Measurements from ENCODE around the gene ARHGEF26.

The ARHGEF26 gene

DNA sequence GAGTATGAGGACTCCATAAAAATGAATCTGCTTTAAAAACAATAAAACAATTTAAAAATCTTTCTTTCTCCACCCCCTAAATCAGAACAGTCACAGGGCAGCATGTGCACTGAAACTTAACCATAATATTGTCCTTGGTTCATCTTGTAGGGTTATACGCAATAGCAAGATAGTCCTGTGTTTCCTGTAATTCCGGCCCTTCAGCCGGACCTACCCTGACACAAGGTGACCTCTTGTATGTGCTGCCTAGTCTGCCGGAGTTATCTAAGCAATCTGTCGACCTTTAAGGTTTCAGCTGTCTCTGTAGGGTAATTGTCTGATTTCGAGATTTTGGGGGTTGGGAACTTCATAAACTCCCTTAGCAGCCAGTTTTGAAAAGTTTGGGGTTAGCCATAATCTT is 103.2 kb downstream of the ARHGEF26 start:
- DNase-seq (ENCODE audit: insufficient read length, low spot score) (no peak), FAIRE-seq (no peak)
- TF ChIP-seq POLR2A (IDR thresholded peaks at IDR 0.05; ENCODE audit: low read depth, low read length), result no peak

DNA sequence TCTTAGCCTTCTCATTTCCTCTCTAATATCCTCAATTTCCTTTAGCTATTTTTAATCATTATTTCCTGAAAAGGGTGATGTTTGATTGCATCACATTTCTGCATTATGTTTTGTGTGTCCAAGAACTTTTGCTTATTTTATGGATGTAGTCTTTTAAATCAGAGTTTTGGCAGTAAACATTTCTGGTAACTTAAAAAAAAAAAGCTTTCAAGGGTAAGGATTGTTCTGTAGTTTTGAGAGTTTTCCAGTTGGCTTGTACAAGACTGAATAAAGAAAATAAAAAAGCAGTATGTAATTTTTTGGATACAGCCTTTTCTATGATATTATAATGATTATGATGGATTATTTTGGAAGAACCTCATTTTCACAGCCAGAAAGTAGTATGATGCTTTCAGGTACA is 103.7 kb downstream of the ARHGEF26 start:
- TF ChIP-seq POLR2A (IDR thresholded peaks at IDR 0.05; ENCODE audit: low read depth, low read length), result no peak
- FAIRE-seq, result no peak
- no peak for DNase-seq (ENCODE audit: insufficient read length, low spot score)

DNA sequence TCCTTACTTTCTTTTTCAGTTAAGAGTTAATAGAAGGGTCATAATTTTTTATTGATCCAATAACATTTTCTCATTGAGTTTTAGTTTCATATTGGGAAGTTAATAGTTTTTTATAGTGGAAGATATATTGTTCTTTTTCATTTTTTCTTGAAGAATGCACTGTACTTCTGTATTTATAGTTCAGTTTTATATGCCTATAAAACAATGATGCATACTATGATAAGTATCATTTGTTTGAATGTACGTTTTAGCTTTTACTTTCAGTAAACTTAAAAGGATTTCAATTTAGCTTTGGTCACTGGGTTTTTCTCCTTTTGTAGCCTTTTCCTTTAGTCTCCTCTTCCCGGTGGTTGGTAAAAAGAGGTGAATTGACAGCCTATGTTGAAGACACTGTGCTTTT is 104.3 kb downstream of the ARHGEF26 start:
- no peak for FAIRE-seq
- DNase-seq (ENCODE audit: insufficient read length, low spot score), result no peak
- no peak for TF ChIP-seq POLR2A (IDR thresholded peaks at IDR 0.05; ENCODE audit: low read depth, low read length)

DNA sequence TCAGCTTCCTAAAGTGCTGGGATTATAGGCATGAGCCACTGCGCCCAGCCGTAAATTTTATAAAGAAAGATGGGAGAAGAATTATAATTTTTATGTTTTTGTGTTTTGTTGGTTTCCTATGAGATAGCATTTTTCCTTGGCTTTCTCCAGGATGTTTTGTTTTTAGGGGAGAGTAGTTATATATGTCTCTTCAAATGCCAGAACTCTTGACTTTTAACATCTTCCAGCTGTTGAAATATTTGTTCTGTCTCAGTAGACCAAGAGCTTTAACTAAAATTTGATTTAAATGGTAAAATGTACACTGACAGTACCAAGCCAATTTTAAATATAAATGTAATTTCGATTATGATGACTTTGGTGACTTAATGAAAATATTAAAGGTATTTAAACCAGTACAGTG is 106.3 kb downstream of the ARHGEF26 start:
- FAIRE-seq, result no peak
- TF ChIP-seq POLR2A (IDR thresholded peaks at IDR 0.05; ENCODE audit: low read depth, low read length), result no peak

DNA sequence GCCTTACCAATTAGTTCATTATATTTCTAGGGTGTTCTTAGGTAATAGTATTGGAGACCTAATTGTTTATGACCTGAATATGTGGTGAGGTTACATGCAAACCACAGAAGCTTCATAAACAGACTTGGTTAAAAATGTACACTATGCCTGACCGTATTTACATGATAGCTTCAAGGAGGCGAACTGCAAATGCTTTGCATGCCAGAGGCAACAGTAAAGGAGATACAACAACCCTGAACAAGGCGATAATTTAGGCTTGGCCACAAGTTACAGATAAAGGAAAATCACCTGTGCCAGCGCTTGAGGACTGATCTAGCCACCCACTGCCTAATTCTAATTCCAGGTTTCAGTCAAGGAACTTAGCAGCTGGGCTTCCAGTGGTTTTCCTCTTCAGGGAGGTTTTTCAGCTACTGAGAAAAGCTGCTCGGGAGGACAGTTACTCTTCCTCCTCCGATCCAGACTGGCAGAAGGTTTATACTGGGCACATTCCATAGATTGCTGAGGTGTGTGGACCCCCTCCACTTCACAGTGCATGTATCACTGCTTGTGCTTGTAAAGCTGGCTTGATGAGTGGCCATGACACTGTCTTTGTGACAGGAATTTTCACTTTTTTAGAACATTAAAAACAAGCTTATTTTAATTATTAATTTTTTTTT is 107.5 kb downstream of the ARHGEF26 start:
- no peak for FAIRE-seq
- no peak for DNase-seq (ENCODE audit: insufficient read length, low spot score)
- TF ChIP-seq POLR2A (IDR thresholded peaks at IDR 0.05; ENCODE audit: low read depth, low read length), result no peak

More for the DNA sequence above, 106.3 kb downstream of the ARHGEF26 start:
- no peak for DNase-seq (ENCODE audit: insufficient read length, low spot score)

DNA sequence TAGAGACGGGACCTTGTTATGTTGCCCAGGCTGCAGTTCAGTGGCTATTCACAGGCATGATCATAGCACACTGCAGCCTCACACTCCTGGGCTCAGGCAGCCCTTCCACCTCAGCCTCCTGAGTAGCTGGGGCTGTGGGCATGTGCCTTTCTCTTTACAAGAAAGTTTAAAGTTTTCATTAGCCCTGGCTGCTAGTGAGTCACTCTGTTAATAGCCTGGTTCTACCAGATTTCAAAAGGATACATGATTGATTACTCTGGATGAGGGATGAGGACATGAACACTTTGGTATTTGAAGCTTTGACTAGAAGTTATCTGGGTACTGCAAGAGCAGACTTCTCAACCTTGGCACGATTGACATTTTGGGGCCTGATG is 108.0 kb downstream of the ARHGEF26 start:
- FAIRE-seq (no peak), DNase-seq (ENCODE audit: insufficient read length, low spot score) (no peak)
- no peak for TF ChIP-seq POLR2A (IDR thresholded peaks at IDR 0.05; ENCODE audit: low read depth, low read length)

DNA sequence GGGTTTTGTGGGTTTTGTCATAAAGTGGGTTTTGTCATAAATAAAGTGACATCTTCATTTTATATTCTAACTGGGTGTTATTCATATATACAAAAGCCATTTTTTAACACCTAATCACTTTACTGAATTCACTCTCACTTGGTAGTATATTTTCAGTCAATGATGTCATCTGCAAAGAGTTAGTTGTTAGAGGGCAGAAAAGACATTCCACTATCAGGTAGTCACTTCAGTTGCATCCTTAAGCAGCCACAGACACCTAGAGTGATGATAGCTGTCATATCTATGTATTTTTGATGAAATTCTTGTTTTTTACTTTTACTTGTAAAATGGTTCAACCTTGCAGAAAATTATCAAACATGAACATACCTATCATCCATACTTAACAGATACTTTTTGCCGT is 114.1 kb downstream of the ARHGEF26 start:
- DNase-seq (ENCODE audit: insufficient read length, low spot score), result no peak
- FAIRE-seq, result no peak
- TF ChIP-seq POLR2A (IDR thresholded peaks at IDR 0.05; ENCODE audit: low read depth, low read length), result no peak

DNA sequence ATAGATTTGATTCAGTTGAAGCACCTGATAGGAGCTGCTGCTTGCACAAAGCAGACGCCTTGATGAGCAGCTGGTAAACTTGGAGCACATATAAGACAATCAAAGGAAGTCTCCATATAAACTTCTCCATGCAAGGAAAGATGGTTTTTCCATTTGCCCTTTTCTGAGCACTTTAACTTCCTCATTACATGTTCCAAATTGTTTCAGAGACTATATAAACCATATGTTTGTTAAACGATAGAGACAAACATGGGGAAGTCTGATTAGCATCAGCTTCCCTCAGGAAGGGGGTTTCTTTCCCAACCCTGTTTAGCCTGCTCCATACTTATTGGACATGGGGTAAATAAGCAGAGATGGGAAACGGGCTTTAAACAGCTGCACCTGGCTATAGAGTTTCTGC is 115.1 kb downstream of the ARHGEF26 start:
- no peak for TF ChIP-seq POLR2A (IDR thresholded peaks at IDR 0.05; ENCODE audit: low read depth, low read length)
- DNase-seq (ENCODE audit: insufficient read length, low spot score) (no peak), FAIRE-seq (no peak)

DNA sequence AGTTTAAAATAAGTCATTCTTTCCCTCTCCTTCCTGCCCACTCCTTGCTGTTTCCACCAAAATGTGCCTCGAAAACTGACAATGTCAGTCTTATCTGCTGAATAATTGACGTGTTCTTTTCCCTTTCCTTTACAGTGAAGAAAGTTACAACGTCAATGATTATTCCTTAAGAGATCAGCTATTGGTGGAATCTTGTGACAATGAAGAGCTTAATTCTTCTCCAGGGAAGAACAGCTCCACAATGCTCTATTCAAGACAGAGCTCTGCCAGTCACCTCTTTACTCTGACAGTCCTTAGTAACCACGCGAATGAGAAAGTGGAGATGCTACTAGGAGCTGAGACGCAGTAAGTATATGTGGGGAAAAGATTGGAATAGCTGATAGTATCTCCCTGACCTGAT is 119.0 kb downstream of the ARHGEF26 start:
- no peak for FAIRE-seq

DNA sequence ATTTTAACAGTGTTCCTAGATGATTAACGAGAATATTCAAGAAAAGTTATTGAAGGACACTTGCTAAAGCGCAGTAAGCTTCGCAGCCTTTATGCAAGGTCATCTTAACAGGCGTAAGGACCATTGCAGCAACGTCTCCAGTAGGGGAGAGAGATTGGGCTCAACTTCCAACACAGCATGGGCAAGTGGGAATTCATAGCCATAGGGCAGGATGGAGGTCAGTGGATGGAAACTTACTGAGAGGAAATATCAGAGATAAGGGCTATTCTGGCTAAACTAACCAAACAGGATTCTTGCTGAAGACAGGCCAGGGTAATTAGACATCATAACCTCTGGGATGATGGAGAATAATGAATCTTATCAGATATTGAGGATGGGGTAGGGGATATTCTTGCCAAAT is 120.3 kb downstream of the ARHGEF26 start:
- DNase-seq (ENCODE audit: insufficient read length, low spot score) (no peak), FAIRE-seq (no peak)

More for the DNA sequence above, 119.0 kb downstream of the ARHGEF26 start:
- TF ChIP-seq POLR2A (IDR thresholded peaks at IDR 0.05; ENCODE audit: low read depth, low read length), result no peak
- no peak for DNase-seq (ENCODE audit: insufficient read length, low spot score)

DNA sequence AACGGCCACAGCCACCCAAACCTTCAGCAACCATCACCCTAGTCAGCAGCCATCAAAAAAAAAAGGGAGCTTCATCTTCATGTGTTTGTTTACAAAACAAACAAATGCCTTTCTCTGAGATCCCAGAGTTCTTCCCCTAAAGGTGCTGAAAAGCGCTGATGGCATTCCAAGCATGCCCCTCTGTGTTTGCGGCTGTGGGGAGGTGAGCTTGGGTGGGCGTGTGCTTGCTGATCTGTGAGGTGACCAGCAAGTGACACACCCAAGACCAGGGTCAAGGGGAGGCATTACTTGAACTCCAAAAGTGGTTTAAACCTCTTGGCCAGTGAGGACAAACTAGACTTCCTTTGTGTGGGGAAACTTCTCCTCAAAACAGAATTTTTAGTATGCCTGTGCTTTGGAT is 121.6 kb downstream of the ARHGEF26 start:
- no peak for TF ChIP-seq POLR2A (IDR thresholded peaks at IDR 0.05; ENCODE audit: low read depth, low read length)
- FAIRE-seq (no peak), DNase-seq (ENCODE audit: insufficient read length, low spot score) (no peak)

More for the DNA sequence above, 120.3 kb downstream of the ARHGEF26 start:
- no peak for TF ChIP-seq POLR2A (IDR thresholded peaks at IDR 0.05; ENCODE audit: low read depth, low read length)

DNA sequence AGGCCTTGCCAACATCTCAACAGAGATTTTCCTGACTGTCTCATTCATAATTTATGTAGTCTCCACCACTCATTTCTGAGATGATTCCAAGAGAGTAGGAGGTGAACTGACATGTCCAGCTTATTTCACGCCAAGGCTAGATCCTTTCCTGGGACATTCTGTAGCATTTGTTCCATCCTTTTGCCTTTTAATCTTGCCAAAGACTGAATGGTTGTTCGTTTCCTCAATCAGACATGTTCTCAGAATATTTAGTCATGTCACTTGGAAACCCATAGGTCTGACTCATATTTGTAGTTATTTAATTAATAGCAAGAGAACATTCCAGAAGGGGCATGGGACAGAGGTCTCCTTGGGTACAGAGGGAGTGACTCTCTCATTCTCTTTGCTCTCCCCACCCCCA is 122.2 kb downstream of the ARHGEF26 start:
- no peak for TF ChIP-seq POLR2A (IDR thresholded peaks at IDR 0.05; ENCODE audit: low read depth, low read length)
- no peak for FAIRE-seq
- no peak for DNase-seq (ENCODE audit: insufficient read length, low spot score)

DNA sequence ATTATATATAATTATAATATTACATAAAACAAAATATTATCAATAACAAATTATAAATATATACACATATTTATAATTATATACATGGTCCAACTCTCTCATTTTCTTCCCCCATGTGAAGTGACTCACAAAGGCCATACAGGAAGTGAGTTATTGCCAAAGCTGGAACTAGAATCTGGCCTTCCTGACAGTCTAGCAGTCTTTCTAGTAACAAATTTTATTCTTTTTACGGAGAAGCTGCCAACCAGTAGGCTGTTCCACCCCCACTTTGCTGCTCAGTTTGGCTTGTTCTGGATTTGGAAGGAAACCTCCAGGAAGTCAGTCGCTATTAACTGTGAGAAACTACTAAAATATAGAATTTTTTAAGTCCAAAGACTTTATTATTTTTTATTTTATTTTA is 123.5 kb downstream of the ARHGEF26 start:
- FAIRE-seq (no peak), DNase-seq (ENCODE audit: insufficient read length, low spot score) (no peak)
- TF ChIP-seq POLR2A (IDR thresholded peaks at IDR 0.05; ENCODE audit: low read depth, low read length), result no peak

DNA sequence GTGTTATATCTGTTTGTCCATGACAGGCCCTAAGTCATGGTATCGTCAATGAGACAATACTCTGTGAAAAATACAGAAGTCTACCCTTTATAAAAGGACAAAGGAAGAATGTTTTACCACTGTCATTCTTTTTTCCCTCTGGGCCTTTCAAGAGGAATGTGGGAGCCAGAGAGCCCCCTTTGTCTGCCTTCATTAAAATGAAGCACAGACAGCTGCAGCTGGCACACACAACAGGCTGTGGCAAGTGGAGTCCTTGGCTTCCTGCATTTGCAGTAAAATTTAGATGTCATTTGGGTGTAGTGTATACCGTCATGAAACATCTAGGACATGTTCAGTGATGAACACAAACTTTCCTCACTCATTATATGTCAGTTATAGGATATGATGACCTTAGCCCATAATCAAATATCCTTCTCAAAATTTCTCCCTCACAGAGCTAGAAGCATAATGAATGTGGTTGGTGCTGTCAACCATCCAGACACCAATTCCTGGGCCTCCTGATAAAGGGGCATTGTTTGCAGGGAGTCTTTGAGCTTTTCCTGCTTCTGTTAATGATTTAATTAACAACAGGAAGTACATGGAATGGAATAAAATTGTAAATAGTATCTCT is 126.7 kb downstream of the ARHGEF26 start:
- TF ChIP-seq POLR2A (IDR thresholded peaks at IDR 0.05; ENCODE audit: low read depth, low read length), result no peak
- DNase-seq (ENCODE audit: insufficient read length, low spot score) (no peak), FAIRE-seq (no peak)

DNA sequence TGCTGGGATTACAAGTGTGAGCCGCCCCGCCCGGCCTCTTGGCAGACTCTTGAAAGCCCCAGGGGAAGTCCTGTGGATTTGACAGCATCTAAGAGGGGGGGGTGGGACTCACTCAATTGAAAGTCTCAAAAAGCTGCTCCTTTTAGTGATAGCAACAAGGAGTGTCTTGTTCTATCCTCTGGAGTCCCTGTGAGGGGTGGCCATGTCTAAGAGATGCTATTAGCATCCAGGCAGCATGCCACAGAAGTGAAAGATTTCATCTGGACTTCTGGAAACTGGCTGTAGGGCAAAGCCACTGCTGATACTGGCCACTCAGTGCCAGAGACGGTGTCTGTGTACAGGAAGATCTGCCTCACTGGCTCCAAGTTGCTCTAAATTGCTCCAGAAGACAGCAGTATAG is 129.1 kb downstream of the ARHGEF26 start:
- no peak for FAIRE-seq
- no peak for TF ChIP-seq POLR2A (IDR thresholded peaks at IDR 0.05; ENCODE audit: low read depth, low read length)
- DNase-seq (ENCODE audit: insufficient read length, low spot score), result no peak
